ENCODE data around the gene MAPK1.

The MAPK1 gene

GRCh38 chr22:21735200-21736083 is 132.0 kb downstream of the MAPK1 start, which contains the start of gene YPEL1:
Gene YPEL1 (minus strand): TSS chr22:21735794. CDS start chr22:21710744, 25,050 bp downstream.
- TF ChIP-seq GATA2 (IDR thresholded peaks at IDR 0.05; ENCODE audit: low read depth, low read length) (no peak), GATA3 (IDR thresholded peaks at IDR 0.05; ENCODE audit: low read depth, low read length) (no peak)

DNA sequence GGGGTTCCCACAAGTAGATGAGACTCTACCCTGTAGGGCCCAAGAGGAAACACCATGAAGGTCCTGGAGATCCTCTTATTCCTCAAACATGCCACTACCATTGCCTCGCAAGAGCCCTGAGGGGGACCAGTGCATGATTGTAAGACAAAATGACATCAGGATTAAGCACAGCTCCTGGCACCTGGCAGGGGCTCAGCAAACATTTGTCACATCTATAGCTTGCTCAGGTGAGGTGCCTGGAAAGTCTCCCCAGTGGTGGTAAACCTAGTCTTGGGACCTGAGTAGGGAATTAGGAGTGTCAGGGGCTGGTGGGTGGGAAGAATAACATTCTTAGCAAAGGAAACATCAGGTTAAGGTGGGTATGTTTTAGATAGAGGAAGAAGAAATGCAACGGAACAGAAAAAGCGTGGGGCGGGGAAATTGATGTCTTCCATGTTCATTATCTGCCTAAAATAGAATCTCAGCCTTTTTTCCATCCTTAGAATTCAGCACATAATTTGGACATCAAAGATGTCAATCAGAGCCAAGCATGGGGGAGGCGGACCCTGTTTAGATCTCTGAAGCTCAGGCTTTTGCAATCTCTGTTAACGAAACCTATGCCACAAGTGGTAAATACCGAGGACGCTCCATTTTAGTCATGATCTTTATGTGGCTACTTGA is 132.8 kb downstream of the MAPK1 start:
- TF ChIP-seq GATA2 (IDR thresholded peaks at IDR 0.05; ENCODE audit: low read depth, low read length): no peak
- TF ChIP-seq GATA3 (IDR thresholded peaks at IDR 0.05; ENCODE audit: low read depth, low read length): no peak

DNA sequence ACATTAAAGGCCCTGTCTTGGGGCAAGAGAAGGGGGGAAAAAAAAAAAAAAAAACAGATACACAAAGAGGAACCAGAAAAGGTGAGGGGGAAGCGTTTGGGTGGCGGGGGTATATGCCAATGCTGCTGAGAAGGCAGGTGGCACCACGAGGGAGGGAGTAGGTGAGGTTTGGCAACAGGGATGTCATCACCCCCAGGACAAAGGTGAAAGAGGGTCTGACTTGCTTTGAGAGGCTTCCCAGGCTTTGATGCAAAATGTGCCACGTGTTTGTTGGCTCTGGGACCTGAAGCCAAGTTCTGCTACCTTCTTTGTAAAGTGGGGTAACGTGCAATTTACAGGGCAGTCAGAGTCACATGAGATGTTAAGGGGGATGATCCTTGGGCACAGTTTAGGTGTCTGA is 135.9 kb downstream of the MAPK1 start:
- TF ChIP-seq GATA2 (IDR thresholded peaks at IDR 0.05; ENCODE audit: low read depth, low read length) (no peak), GATA3 (IDR thresholded peaks at IDR 0.05; ENCODE audit: low read depth, low read length) (no peak)

DNA sequence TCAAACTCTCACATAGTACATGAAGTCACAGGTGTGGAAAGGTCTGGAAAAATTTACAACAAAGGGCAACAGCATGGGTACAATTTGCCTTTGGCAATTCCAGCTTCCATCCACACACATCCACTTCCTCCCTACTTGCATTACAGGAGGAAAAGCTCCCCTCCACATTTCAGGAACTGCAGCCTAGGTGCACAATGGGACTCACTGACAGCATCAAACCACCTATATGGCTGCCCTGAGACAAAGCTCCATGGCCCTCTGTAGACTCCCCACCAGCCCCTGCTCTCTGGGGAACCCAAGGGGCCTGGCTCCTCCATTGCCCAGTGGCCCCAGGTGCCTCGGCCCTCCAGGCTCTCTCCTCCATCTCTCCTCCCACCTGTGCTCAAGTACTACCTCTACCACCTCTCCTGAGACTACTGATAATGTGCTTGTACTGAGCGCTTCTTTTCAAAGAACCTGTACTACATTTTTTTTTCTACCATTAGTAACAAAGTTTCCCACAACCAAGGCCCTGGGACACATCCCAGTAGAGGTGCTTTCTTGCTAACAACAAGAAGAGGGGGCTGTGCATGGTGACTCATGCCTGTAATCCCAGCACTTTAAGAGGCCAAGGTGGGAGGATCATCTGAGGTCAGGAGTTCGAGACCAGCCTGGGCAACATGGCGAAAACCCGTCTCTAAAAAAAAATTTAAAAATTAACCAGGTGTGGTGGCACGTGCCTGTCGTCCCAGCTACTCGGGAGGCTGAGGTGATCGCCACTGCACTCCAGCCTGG is 136.7 kb downstream of the MAPK1 start:
- no peak for TF ChIP-seq GATA3 (IDR thresholded peaks at IDR 0.05; ENCODE audit: low read depth, low read length)
- no peak for TF ChIP-seq GATA2 (IDR thresholded peaks at IDR 0.05; ENCODE audit: low read depth, low read length)

DNA sequence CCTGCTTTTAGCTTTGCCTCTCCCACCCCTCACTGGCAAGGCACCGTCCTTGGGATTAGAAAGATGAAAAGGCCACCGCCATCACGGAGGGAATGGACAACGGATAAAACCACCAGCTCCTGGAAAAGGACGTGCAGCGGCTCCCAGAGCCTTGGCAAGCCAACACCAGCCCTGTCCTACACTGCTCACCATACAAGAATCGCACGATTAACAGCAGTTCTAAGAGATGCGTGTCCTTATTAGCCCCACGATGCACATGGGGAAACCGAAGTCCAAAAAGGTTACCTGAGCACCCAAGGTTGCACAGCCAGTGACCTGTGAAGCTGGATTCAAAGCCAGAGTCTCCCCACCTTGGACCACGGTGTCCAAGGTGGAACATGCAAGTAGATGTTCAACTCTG is 139.2 kb downstream of the MAPK1 start:
- TF ChIP-seq GATA3 (IDR thresholded peaks at IDR 0.05; ENCODE audit: low read depth, low read length): no peak
- TF ChIP-seq GATA2 (IDR thresholded peaks at IDR 0.05; ENCODE audit: low read depth, low read length): no peak

DNA sequence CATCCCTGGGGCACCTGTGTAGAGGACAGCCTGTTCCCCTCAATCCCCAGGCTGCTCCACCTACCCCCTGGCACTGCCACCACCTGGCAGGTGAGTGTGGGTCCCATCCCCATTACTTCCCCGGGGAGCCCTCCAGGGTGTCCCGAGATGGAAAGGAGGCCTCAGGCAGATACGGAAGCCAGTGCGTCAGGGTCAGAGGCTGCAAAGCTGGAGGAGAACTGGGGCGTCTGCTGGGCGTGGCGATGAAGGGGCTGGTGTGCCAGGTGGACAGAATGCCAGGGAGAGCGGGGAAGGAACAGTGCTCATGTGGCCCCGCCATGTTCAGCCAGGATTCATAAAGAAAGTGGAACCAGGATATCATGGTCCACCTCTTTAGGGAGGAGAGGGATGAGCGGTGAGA is 139.7 kb downstream of the MAPK1 start:
- no peak for TF ChIP-seq GATA3 (IDR thresholded peaks at IDR 0.05; ENCODE audit: low read depth, low read length)
- TF ChIP-seq GATA2 (IDR thresholded peaks at IDR 0.05; ENCODE audit: low read depth, low read length): no peak

DNA sequence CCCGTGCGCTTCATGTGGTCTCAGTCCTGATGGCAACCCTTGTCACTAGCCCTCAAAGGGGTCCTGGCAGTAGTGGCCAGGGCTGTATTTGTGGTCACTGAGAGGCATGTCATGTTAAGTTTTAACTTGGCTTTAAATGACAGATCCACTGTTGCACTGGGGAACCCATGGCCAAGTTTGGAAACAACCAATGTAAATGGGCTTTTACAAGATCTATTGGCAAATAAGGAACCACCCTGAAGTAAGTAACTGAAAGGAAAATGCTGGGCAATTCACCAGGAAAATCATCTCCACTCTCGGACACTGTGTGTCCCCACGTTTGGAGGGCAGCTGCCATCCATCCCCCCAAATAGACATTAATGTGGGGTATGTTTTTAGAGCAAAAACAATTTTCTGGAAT is 140.3 kb downstream of the MAPK1 start:
- TF ChIP-seq GATA3 (IDR thresholded peaks at IDR 0.05; ENCODE audit: low read depth, low read length): no peak
- TF ChIP-seq GATA2 (IDR thresholded peaks at IDR 0.05; ENCODE audit: low read depth, low read length): no peak

DNA sequence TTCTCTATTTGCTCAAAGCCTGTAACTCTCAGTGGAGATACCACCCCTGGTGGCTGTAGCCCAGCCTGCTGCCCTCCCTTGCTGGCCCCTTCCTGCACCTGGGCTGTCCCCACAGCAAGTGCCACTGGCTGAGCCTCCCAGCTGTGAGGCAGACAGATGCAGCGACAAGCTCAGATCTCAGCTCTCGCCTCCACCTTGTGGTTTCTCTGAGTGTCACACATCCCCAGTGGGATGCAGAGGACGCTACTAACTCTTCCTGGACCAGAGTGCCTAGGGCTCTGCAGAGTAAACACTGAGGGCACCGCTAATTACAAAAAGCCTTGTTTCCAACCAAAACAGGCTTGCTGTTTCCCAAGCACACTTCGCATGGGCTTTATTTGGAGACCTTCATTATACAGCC is 140.8 kb downstream of the MAPK1 start:
- TF ChIP-seq GATA2 (IDR thresholded peaks at IDR 0.05; ENCODE audit: low read depth, low read length) (no peak), GATA3 (IDR thresholded peaks at IDR 0.05; ENCODE audit: low read depth, low read length) (no peak)

DNA sequence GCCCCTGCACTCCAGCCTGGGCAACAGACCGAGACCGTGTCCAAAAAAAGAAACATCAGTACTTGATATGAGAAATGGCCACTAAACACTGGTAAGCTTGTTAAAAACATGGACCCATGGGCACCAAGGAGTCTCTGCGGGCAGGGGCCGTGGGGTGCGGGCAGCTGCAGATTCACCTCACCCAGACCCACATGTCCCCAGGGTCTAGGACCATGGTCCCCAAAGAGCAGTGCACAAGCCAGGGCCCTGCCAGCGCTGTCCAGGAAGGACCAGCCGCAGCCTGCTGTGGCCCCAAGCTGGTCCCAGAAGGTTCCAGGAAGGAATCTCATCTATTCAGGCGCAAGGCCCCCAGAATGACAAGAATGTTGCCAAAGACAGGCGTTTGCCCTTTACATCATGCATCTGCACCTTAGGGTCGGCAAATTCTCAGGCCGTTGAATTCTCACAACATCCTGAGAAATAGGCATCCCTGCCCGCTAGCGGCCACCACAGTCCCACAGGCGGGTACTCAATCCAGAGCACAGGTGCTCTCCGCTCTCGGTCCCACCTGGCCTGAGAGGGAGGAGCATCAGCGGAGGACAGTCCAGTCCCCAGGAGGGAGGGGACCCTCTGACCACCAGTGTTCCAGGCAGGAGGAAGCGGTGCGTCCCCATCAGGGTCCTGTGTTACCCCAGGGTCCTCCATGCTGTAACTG is 141.3 kb downstream of the MAPK1 start:
- TF ChIP-seq GATA2 (IDR thresholded peaks at IDR 0.05; ENCODE audit: low read depth, low read length) (no peak), GATA3 (IDR thresholded peaks at IDR 0.05; ENCODE audit: low read depth, low read length) (no peak)

DNA sequence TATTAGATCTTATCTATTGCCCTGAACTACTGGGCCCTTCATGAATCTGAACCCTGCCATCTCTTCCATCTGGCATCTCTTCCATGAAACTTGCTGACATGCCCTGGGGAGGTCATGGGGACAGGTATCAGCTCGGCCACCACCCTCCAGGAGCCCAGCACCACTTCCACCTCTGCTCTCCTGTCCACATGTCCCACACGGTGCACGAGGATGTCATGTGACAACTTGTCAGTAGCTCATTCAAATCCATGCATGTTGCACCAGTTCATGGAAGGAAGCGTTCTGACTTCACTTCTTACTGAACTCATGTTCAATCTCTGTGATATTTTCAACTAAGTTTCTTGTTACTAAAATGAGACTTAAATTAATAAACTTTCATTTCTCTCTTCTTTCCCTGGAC is 148.4 kb downstream of the MAPK1 start:
- TF ChIP-seq GATA3 (IDR thresholded peaks at IDR 0.05; ENCODE audit: low read depth, low read length) (no peak), GATA2 (IDR thresholded peaks at IDR 0.05; ENCODE audit: low read depth, low read length) (no peak)

DNA sequence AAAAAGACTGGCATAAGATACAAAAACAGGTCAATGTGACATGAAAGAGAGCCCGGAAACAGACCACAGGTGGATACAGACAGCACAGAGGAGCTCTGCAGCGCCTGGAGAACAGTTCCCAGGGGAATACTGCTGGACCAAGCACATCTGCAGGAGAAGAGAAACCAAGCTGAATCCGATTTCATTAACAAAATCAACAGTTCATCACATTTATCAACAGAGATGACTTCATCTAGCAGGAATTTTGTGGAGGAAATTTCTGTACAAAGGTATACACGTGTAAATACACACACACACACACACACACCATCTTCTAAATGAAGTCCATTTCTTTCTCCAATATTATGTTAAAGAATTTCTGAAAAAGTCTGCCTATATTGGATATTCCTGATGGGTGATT is 148.9 kb downstream of the MAPK1 start:
- TF ChIP-seq GATA2 (IDR thresholded peaks at IDR 0.05; ENCODE audit: low read depth, low read length) (no peak), GATA3 (IDR thresholded peaks at IDR 0.05; ENCODE audit: low read depth, low read length) (no peak)

DNA sequence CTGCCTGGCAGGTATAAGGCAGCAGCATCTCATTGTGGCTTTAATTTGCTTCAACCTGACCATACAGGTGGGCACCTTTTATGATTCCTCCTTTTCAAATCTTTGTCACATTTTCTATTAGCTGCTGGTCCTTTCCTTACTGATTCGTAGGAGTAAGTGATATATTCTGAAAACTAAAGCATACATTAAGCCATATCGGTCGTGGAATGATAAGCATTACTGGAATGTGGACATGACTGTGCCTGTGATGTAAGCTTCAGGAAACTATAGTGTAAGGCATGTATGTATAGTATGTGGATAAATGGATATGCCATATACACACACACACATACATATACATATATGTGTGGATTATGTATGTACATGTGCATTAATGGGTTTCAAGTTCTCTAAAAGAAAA is 152.7 kb downstream of the MAPK1 start:
- TF ChIP-seq GATA3 (IDR thresholded peaks at IDR 0.05; ENCODE audit: low read depth, low read length) (no peak), GATA2 (IDR thresholded peaks at IDR 0.05; ENCODE audit: low read depth, low read length) (no peak)

- TF ChIP-seq GATA2 (IDR thresholded peaks at IDR 0.05; ENCODE audit: low read depth, low read length): no peak
- no peak for TF ChIP-seq GATA3 (IDR thresholded peaks at IDR 0.05; ENCODE audit: low read depth, low read length)
These were observed 153.2 kb downstream of the MAPK1 start for GRCh38 chr22:21714059-21714770.

Data from SH-SY5Y (cell line).